Measurements from ENCODE around the gene TOMM7.
"Not testable (repeated sequence)": the region's sequence is repeated elsewhere in the genome, so short reads cannot be mapped to it uniquely, and the experiment has no call there.

Gene TOMM7

GRCh38 chr7:22783421-22783820 lies 39.2 kb downstream of the TOMM7 start:
- no peaks in the 10 kb centered on the region for H3K27me3 ChIP-seq (ENCODE audit: insufficient read depth, low read length)
- H3K36me3 ChIP-seq (ENCODE audit: insufficient read depth, low read length) = no peaks in the 10 kb centered on the region
- no peak overlapping the region for H2AFZ ChIP-seq (ENCODE audit: low read length, unreplicated experiment)
- no peak overlapping the region for H3K27ac ChIP-seq (ENCODE audit: low read depth, low read length)
- H3K4me3 ChIP-seq (ENCODE audit: low read depth, low read length) = no peak overlapping the region
- no peaks in the 10 kb centered on the region for H3K79me2 ChIP-seq (ENCODE audit: control insufficient read depth, insufficient read depth, low read length, unreplicated experiment)
- H3K4me1 ChIP-seq (ENCODE audit: control insufficient read depth, insufficient read depth, low read length, unreplicated experiment) = peaks cover 28% of the 10 kb centered on the region

- Histone ChIP-seq H2AFZ (ENCODE audit: low read length, unreplicated experiment) (no peak overlapping the region), H3K27ac (ENCODE audit: low read depth, low read length) (no peak overlapping the region), H3K36me3 (ENCODE audit: insufficient read depth, low read length) (no peaks in the 10 kb centered on the region), H3K4me1 (ENCODE audit: control insufficient read depth, insufficient read depth, low read length, unreplicated experiment) (peaks cover 28% of the 10 kb centered on the region), H3K4me3 (ENCODE audit: low read depth, low read length) (no peak overlapping the region), H3K79me2 (ENCODE audit: control insufficient read depth, insufficient read depth, low read length, unreplicated experiment) (no peaks in the 10 kb centered on the region), H3K27me3 (ENCODE audit: insufficient read depth, low read length) (no peaks in the 10 kb centered on the region)
These were observed 39.9 kb downstream of the TOMM7 start for GRCh38 chr7:22782616-22783232.

- Histone ChIP-seq H3K36me3 (ENCODE audit: insufficient read depth, low read length) (no peaks in the 10 kb centered on the region), H3K79me2 (ENCODE audit: control insufficient read depth, insufficient read depth, low read length, unreplicated experiment) (no peaks in the 10 kb centered on the region), H3K27ac (ENCODE audit: low read depth, low read length) (peak overlapping the region; percentile 61), H3K4me1 (ENCODE audit: control insufficient read depth, insufficient read depth, low read length, unreplicated experiment) (peaks cover 28% of the 10 kb centered on the region), H3K4me3 (ENCODE audit: low read depth, low read length) (peak overlapping the region; percentile 24), H2AFZ (ENCODE audit: low read length, unreplicated experiment) (peak overlapping the region; percentile 26), H3K27me3 (ENCODE audit: insufficient read depth, low read length) (no peaks in the 10 kb centered on the region)
These were observed 41.4 kb downstream of the TOMM7 start for GRCh38 chr7:22781230-22781711.

DNA sequence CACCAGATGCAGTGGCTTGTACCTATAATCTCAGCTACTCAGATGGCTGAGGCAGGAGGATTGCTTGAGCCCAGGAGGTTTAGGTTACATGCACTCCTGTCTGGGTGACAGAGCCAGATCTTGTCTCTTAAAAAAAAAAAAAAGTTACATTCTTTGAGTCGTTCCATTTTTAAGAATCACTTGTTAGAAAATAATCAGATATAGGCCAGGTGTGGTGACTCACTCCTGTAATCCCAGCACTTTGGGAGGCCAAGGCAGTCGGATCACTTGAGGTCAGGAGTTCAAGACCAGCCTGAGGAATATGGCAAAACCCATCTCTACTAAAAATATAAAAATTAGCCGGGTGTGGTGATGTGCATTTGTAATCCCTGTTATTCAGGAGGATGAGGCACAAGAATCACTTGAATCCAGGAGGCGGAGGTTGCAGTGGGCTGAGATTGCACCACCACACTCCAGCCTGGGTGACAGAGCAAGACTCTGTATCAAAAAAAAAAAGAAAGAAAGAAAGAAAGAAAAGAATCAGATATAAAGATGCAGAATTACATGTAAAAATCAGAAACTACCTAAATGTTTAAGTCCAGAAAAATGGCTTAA lies 42.8 kb downstream of the TOMM7 start:
- peaks cover 28% of the 10 kb centered on the region for H3K4me1 ChIP-seq (ENCODE audit: control insufficient read depth, insufficient read depth, low read length, unreplicated experiment)
- H3K27me3 ChIP-seq (ENCODE audit: insufficient read depth, low read length); H3K4me3 ChIP-seq (ENCODE audit: low read depth, low read length); H3K36me3 ChIP-seq (ENCODE audit: insufficient read depth, low read length); H2AFZ ChIP-seq (ENCODE audit: low read length, unreplicated experiment); H3K79me2 ChIP-seq (ENCODE audit: control insufficient read depth, insufficient read depth, low read length, unreplicated experiment): not testable (repeated sequence)
- 0 out of 2 replicates have a peak overlapping the region, but pooled peaks have one; percentile 1 for H3K27ac ChIP-seq (ENCODE audit: low read depth, low read length)

GRCh38 chr7:22776964-22777363 lies 45.7 kb downstream of the TOMM7 start:
- H3K36me3 ChIP-seq (ENCODE audit: insufficient read depth, low read length) = no peaks in the 10 kb centered on the region
- H3K27me3 ChIP-seq (ENCODE audit: insufficient read depth, low read length) = no peaks in the 10 kb centered on the region
- H3K4me3 ChIP-seq (ENCODE audit: low read depth, low read length) = no peak overlapping the region
- H3K27ac ChIP-seq (ENCODE audit: low read depth, low read length) = no peak overlapping the region
- no peaks in the 10 kb centered on the region for H3K79me2 ChIP-seq (ENCODE audit: control insufficient read depth, insufficient read depth, low read length, unreplicated experiment)
- H2AFZ ChIP-seq (ENCODE audit: low read length, unreplicated experiment) = no peak overlapping the region
- H3K4me1 ChIP-seq (ENCODE audit: control insufficient read depth, insufficient read depth, low read length, unreplicated experiment) = peaks cover 25% of the 10 kb centered on the region

DNA sequence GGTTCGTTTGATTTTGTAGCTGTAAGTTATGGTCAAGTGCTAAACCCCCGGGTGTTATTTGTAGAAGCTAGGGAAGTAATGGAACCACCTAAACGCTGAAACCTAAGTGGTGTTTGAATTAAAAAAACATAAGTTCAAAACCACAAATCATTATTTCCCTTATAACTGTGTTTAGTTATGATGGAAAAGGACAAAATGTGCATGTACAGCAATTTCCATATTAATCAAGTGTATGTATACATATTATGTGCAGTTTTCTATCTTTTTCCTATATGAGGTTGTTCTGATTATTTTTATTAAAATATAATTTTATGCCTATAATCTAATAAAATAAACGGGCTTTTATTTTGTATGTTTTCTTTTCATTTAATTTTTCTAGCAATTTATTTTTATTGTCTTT lies 49.8 kb downstream of the TOMM7 start:
- Histone ChIP-seq H3K79me2 (ENCODE audit: control insufficient read depth, insufficient read depth, low read length, unreplicated experiment) (no peaks in the 10 kb centered on the region), H3K27me3 (ENCODE audit: insufficient read depth, low read length) (no peaks in the 10 kb centered on the region), H3K4me3 (ENCODE audit: low read depth, low read length) (no peak overlapping the region), H3K27ac (ENCODE audit: low read depth, low read length) (no peak overlapping the region), H2AFZ (ENCODE audit: low read length, unreplicated experiment) (no peak overlapping the region), H3K4me1 (ENCODE audit: control insufficient read depth, insufficient read depth, low read length, unreplicated experiment) (no peaks in the 10 kb centered on the region), H3K36me3 (ENCODE audit: insufficient read depth, low read length) (no peaks in the 10 kb centered on the region)

DNA sequence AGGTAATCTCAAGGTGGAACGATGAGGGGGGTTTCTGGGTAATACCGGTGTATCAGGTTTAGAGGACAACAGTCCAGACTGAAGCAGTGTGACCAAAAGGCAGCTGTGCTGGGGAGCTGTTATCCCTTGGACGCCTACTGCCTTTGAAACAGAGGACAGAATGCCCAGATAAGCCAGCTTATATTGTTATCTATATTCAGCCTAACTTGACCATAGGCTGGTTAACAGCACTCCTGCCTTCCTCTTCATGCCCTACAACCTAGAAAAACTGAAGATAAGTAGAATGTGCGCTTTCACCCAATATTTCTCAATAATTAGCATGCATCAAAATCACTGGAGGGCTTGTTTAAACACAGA lies 50.8 kb downstream of the TOMM7 start:
- Histone ChIP-seq H3K27ac (ENCODE audit: low read depth, low read length) (no peak overlapping the region), H3K36me3 (ENCODE audit: insufficient read depth, low read length) (no peaks in the 10 kb centered on the region), H3K4me3 (ENCODE audit: low read depth, low read length) (no peak overlapping the region), H3K79me2 (ENCODE audit: control insufficient read depth, insufficient read depth, low read length, unreplicated experiment) (no peaks in the 10 kb centered on the region), H3K4me1 (ENCODE audit: control insufficient read depth, insufficient read depth, low read length, unreplicated experiment) (no peaks in the 10 kb centered on the region), H3K27me3 (ENCODE audit: insufficient read depth, low read length) (no peaks in the 10 kb centered on the region), H2AFZ (ENCODE audit: low read length, unreplicated experiment) (no peak overlapping the region)

DNA sequence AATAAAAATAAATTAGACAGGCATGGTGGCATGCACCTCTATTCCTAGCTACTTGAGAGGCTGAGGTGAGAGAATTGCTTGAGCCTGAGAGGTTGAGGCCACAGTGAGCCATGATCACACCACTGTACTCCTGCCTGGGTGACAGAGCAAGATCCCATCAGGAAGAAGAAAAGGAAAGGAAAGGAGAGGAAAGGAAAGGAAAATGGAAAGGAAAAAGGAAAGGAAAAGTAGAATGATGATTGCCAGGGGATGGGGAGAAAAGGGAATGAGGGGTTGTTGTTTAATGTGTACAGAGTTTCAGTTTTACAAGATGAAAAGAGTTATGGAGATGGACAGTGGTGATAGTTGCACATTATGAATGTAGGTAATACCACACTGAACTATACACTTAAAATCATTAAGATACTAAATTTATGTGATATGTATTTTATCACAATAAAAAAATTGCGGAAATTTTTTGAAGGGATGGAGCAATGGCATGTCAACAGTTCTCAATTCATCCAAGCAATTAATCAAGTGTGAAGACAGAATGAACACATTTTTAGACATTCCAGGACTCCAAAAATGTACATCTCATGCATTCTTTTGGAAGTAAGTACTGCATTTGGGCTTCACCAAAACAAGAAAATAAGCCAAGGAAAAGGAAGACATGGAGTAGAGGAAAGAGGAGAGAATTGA lies 51.3 kb downstream of the TOMM7 start:
- H3K4me1 ChIP-seq (ENCODE audit: control insufficient read depth, insufficient read depth, low read length, unreplicated experiment) = no peaks in the 10 kb centered on the region
- H2AFZ ChIP-seq (ENCODE audit: low read length, unreplicated experiment) = no peak overlapping the region
- no peak overlapping the region for H3K4me3 ChIP-seq (ENCODE audit: low read depth, low read length)
- no peaks in the 10 kb centered on the region for H3K79me2 ChIP-seq (ENCODE audit: control insufficient read depth, insufficient read depth, low read length, unreplicated experiment)
- no peak overlapping the region for H3K27ac ChIP-seq (ENCODE audit: low read depth, low read length)
- H3K27me3 ChIP-seq (ENCODE audit: insufficient read depth, low read length) = no peaks in the 10 kb centered on the region
- no peaks in the 10 kb centered on the region for H3K36me3 ChIP-seq (ENCODE audit: insufficient read depth, low read length)

GRCh38 chr7:22765609-22766008 lies 57.0 kb downstream of the TOMM7 start:
- no peaks in the 10 kb centered on the region for H3K27me3 ChIP-seq (ENCODE audit: insufficient read depth, low read length)
- H3K4me3 ChIP-seq (ENCODE audit: low read depth, low read length) = no peak overlapping the region
- no peaks in the 10 kb centered on the region for H3K4me1 ChIP-seq (ENCODE audit: control insufficient read depth, insufficient read depth, low read length, unreplicated experiment)
- H3K79me2 ChIP-seq (ENCODE audit: control insufficient read depth, insufficient read depth, low read length, unreplicated experiment) = no peaks in the 10 kb centered on the region
- no peak overlapping the region for H3K27ac ChIP-seq (ENCODE audit: low read depth, low read length)
- no peak overlapping the region for H2AFZ ChIP-seq (ENCODE audit: low read length, unreplicated experiment)
- H3K36me3 ChIP-seq (ENCODE audit: insufficient read depth, low read length) = 0 out of 2 replicates have a peak, but pooled peaks cover under 1% of the 10 kb centered on the region
